ENCODE measurements around the gene LRRC56. TPM values are rescaled to one million over a fixed set of nuclear protein-coding genes. Genes with fewer than 3 reads are reported as not detected.

Gene LRRC56
- polyA plus RNA-seq, 1 experiment = 0.86 TPM

- POLR2A ChIA-PET = interaction anchor here (0.6 to 0.9 kb wide), 3 partner anchors 17 to 88 kb away, joined by 3 read pairs; no protein-coding TSS in a partner anchor
- peaks cover 16% of the 10 kb centered on the region; the same call in 1 of the 2 replicates for H3K9me3 ChIP-seq (ENCODE audit: control insufficient read depth, insufficient read depth, low read length)
- H3K27ac ChIP-seq (ENCODE audit: low read depth, low read length) = no peak overlapping the region
- CTCF ChIA-PET = no interaction called here
- H3K27me3 ChIP-seq (ENCODE audit: control insufficient read depth, insufficient read depth, low read length) = no peaks in the 10 kb centered on the region
- no peak overlapping the region for H3K4me3 ChIP-seq (ENCODE audit: low read depth, low read length)
- TF ChIP-seq, protein P1, sequence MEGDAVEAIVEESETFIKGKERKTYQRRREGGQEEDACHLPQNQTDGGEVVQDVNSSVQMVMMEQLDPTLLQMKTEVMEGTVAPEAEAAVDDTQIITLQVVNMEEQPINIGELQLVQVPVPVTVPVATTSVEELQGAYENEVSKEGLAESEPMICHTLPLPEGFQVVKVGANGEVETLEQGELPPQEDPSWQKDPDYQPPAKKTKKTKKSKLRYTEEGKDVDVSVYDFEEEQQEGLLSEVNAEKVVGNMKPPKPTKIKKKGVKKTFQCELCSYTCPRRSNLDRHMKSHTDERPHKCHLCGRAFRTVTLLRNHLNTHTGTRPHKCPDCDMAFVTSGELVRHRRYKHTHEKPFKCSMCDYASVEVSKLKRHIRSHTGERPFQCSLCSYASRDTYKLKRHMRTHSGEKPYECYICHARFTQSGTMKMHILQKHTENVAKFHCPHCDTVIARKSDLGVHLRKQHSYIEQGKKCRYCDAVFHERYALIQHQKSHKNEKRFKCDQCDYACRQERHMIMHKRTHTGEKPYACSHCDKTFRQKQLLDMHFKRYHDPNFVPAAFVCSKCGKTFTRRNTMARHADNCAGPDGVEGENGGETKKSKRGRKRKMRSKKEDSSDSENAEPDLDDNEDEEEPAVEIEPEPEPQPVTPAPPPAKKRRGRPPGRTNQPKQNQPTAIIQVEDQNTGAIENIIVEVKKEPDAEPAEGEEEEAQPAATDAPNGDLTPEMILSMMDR (IDR thresholded peaks at IDR 0.05; ENCODE audit: low read depth, low read length) = no peak
- no peak for DNase-seq (ENCODE audit: low read depth, low spot score)
Measured at GRCh38 chr11:494761-495536, 42.4 kb upstream of the LRRC56 start.

DNA sequence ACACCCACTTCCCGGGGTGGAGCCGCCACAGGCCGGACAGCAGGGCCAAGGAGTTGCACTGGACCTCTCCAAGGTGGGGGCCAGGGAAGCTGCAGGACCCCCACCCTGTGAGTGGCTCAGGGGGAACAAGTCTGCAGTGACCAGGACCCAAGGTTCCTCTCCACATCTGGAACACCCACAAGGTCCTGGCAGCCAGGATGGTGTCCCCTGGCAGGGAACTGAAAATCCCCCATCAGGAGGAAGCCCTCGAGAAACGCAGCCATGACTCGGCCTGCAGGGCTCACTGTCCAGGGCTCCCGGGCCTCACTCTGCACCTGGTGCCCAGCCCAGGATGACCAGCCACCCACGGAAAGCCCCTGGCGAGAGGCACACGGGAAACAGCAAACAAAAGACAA lies 41.8 kb upstream of the LRRC56 start:
- POLR2A ChIA-PET = interaction anchor here (0.7 kb wide), 1 partner anchor 16 kb away, joined by 3 read pairs; no protein-coding TSS in a partner anchor
- Histone ChIP-seq H3K9me3 (ENCODE audit: control insufficient read depth, insufficient read depth, low read length) (peaks cover 16% of the 10 kb centered on the region; the same call in 1 of the 2 replicates), H3K27ac (ENCODE audit: low read depth, low read length) (no peak overlapping the region), H3K4me3 (ENCODE audit: low read depth, low read length) (no peak overlapping the region), H3K27me3 (ENCODE audit: control insufficient read depth, insufficient read depth, low read length) (no peaks in the 10 kb centered on the region)
- DNase-seq (ENCODE audit: low read depth, low spot score) = no peak
- TF ChIP-seq, protein P1 (IDR thresholded peaks at IDR 0.05; ENCODE audit: low read depth, low read length) = no peak
- CTCF ChIA-PET = no interaction called here

GRCh38 chr11:496834-497564 lies 40.3 kb upstream of the LRRC56 start:
- Histone ChIP-seq H3K9me3 (ENCODE audit: control insufficient read depth, insufficient read depth, low read length) (peaks cover 16% of the 10 kb centered on the region; the same call in 1 of the 2 replicates), H3K27me3 (ENCODE audit: control insufficient read depth, insufficient read depth, low read length) (no peaks in the 10 kb centered on the region), H3K27ac (ENCODE audit: low read depth, low read length) (no peak overlapping the region), H3K4me3 (ENCODE audit: low read depth, low read length) (no peak overlapping the region)
- CTCF ChIA-PET = no interaction called here
- TF ChIP-seq, protein P1 (IDR thresholded peaks at IDR 0.05; ENCODE audit: low read depth, low read length) = no peak
- DNase-seq (ENCODE audit: low read depth, low spot score) = no peak
- POLR2A ChIA-PET = no interaction called here

DNA sequence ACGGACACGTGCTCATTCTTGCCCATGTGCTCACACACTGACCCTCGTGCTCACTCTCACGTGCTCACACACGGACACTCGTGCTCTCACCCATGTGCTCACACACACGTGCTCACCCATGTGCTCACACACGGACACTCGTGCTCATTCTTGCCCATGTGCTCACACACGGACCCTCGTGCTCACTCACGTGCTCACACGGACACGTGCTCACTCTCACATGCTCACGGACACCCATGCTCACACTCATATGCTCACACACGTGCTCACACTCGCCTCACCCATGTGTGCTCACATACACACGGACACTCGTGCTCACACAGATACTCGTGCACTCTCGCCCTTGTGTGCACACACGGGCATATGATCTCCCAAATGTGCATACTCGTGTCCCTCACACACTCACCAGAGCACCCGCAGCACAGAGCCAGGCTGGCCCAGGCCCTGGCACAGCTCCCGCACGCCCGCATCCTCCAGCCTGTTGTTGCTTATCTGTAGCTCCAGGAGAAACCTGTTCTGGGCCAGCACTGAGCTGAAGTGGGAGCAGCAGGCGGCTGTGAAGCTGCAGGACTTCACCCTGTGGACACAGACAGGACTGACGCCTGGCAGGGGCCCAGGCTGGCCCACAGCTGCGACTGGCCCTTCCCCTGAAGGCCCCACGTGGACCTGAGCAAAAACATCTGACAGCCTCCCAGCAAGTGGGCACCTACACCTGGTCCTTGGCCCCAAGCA lies 39.6 kb upstream of the LRRC56 start:
- no peak for DNase-seq (ENCODE audit: low read depth, low spot score)
- H3K27ac ChIP-seq (ENCODE audit: low read depth, low read length) = no peak overlapping the region
- ChIA-PET POLR2A (no interaction called here), CTCF (interaction anchor here (1.2 kb wide), 1 partner anchor 49 kb away, joined by 5 read pairs; no protein-coding TSS in a partner anchor)
- TF ChIP-seq, protein P1 (IDR thresholded peaks at IDR 0.05; ENCODE audit: low read depth, low read length) = no peak
- peaks cover 16% of the 10 kb centered on the region; the same call in 1 of the 2 replicates for H3K9me3 ChIP-seq (ENCODE audit: control insufficient read depth, insufficient read depth, low read length)
- no peaks in the 10 kb centered on the region for H3K27me3 ChIP-seq (ENCODE audit: control insufficient read depth, insufficient read depth, low read length)
- no peak overlapping the region for H3K4me3 ChIP-seq (ENCODE audit: low read depth, low read length)
